K562 (cell line): ENCODE data around the gene NT5DC4. TPM values are rescaled to one million over a fixed set of nuclear protein-coding genes. Genes with fewer than 3 reads are reported as not detected.
A peak's percentile ranks its signal among the peaks of the same experiment; 100 is the strongest.

Experiments
- ATF1 ChIP-seq, 2 experiments: fragments of 450-650 bp in 1 of 2; IDR thresholded peaks; 2 replicates each; pipeline ENCODE4 v1.6.1; 2016; ENCODE audit warnings: missing compliant biosample characterization in 1 of 2, missing genetic modification characterization in 1 of 2
- DIDO1 ChIP-seq: fragments of 450-650 bp; IDR thresholded peaks from 2 replicates; pipeline ENCODE4 v1.6.1; 2016; ENCODE audit warnings: low read depth, missing biosample characterization, missing genetic modification characterization
- GATAD2A ChIP-seq: fragments of 450-650 bp; IDR thresholded peaks from 2 replicates; pipeline ENCODE4 v1.6.1; 2017
- GTF2A2 ChIP-seq: IDR thresholded peaks from 2 replicates; pipeline ENCODE4 v1.6.1; 2016; ENCODE audit warnings: mild to moderate bottlenecking, missing genetic modification characterization, missing compliant biosample characterization
- KLF10 ChIP-seq: fragments of 250-450 bp; sonication (Bioruptor Pico); IDR thresholded peaks from 2 replicates; pipeline ENCODE4 v1.6.1; 2021; ENCODE audit warnings: matching md5 sums
- NR1H2 ChIP-seq: sonication (generic); formaldehyde crosslinking; IDR thresholded peaks from 2 replicates; pipeline ENCODE4 v1.4.0; 2020; ENCODE audit warnings: mild to moderate bottlenecking, missing genetic modification reagents
- NR3C1 ChIP-seq: sonication (generic); formaldehyde crosslinking; IDR thresholded peaks from 2 replicates; pipeline ENCODE4 v1.8.1; 2022; ENCODE audit warnings: missing genetic modification reagents
- PHF8 ChIP-seq: fragments of 200-600 bp; sonication (generic); IDR thresholded peaks from 2 replicates; pipeline ENCODE4 v1.6.1; 2012; ENCODE audit warnings: mixed run types, mild to moderate bottlenecking, inconsistent platforms, low read length, moderate library complexity, borderline replicate concordance
- POU5F1 ChIP-seq: fragments of 150-350 bp; IDR thresholded peaks from 2 replicates; pipeline ENCODE4 v1.6.1; 2014; ENCODE audit warnings: borderline replicate concordance, low read length, low read depth, mild to moderate bottlenecking; ENCODE audit not compliant: partially characterized antibody
- PTBP1 ChIP-seq: fragments of 200-400 bp; formaldehyde crosslinking; IDR thresholded peaks from 2 replicates; pipeline ENCODE4 v1.6.1; 2017; ENCODE audit warnings: low read depth, low read length
- SNAPC5 ChIP-seq: fragments of 250-450 bp; sonication (Bioruptor Pico); IDR thresholded peaks from 2 replicates; pipeline ENCODE4 v1.8.0; 2021; ENCODE audit warnings: moderate library complexity, mild to moderate bottlenecking, inconsistent platforms
- SRSF3 ChIP-seq: fragments of 200-400 bp; formaldehyde crosslinking; IDR thresholded peaks from 2 replicates; pipeline ENCODE4 v1.6.1; 2016; ENCODE audit warnings: mild to moderate bottlenecking, low read length, moderate library complexity; ENCODE audit not compliant: insufficient read depth
- U2AF2 ChIP-seq: fragments of 200-400 bp; formaldehyde crosslinking; optimal IDR thresholded peaks from 2 replicates; pipeline ENCODE3; 2017; ENCODE audit warnings: low read depth, mild to moderate bottlenecking, low read length
- polyA plus RNA-seq, 8 experiments: library from polyadenylated mRNA; depleted of rRNA in 4 of 8; stranded (reverse) in 5 of 8; unstranded in 3 of 8; fragments of >200 nt; fragmentation: Nextera tagmentation in 2 of 8; fragmentation: Illumina TruSeq in 1 of 8; extraction: Ambion mirVana in 2 of 8; extraction: Trizol in 1 of 8; gene quantifications; 2 replicates each; pipeline versions ENCODE4 v1.2.1 to v1.2.3, GENCODE V29; 2011 to 2014; ENCODE audit warnings: inconsistent platforms in 1 of 8, missing spikeins in 1 of 8
- total RNA-seq, 7 experiments: library from RNA; depleted of rRNA in 6 of 7; stranded (reverse); fragments of >200 nt in 6 of 7; fragmentation: Illumina TruSeq in 2 of 7; extraction: Trizol in 2 of 7; gene quantifications; 2 replicates each; pipeline versions ENCODE4 v1.2.1 to v1.2.3, GENCODE V29; 2011 to 2021; ENCODE audit warnings: low replicate concordance in 1 of 7
- TF ChIP-seq, protein P1 (sequence below), 3 experiments: fragments of 200-800 bp in 1 of 3; fragments of 250-450 bp in 1 of 3; fragments of 450-650 bp in 1 of 3; sonication (Bioruptor Pico) in 1 of 3; sonication (Bioruptor generic) in 1 of 3; formaldehyde crosslinking in 1 of 3; IDR thresholded peaks; 2 replicates each; pipeline versions ENCODE4 v1.6.1 to v1.8.0; 2016 to 2022; ENCODE audit warnings: mild to moderate bottlenecking in 2 of 3, missing genetic modification characterization in 2 of 3, missing compliant biosample characterization in 1 of 3, moderate library complexity in 1 of 3
- TF ChIP-seq, protein P2 (sequence below): fragments of 450-650 bp; IDR thresholded peaks from 2 replicates; pipeline ENCODE4 v1.6.1; 2017; ENCODE audit warnings: antibody characterized with exemption, mild to moderate bottlenecking
- TF ChIP-seq, protein P3 (sequence below): fragments of 200-800 bp; sonication (Bioruptor generic); IDR thresholded peaks from 2 replicates; pipeline ENCODE4 v1.6.1; 2017; ENCODE audit warnings: missing genetic modification characterization, missing compliant biosample characterization
- TF ChIP-seq, protein P4 (sequence below): IDR thresholded peaks from 2 replicates; pipeline ENCODE4 v1.6.1; 2011; ENCODE audit not compliant: insufficient read length; ENCODE audit errors: extremely low read depth

NT5DC4 gene
- total and polyA plus RNA-seq, 9 of the 15 experiments (the other 6 are each of a cell fraction or from before 2014, with no cell fraction given) = 0.44 to 6.9 (median 2.5) TPM

DNA sequence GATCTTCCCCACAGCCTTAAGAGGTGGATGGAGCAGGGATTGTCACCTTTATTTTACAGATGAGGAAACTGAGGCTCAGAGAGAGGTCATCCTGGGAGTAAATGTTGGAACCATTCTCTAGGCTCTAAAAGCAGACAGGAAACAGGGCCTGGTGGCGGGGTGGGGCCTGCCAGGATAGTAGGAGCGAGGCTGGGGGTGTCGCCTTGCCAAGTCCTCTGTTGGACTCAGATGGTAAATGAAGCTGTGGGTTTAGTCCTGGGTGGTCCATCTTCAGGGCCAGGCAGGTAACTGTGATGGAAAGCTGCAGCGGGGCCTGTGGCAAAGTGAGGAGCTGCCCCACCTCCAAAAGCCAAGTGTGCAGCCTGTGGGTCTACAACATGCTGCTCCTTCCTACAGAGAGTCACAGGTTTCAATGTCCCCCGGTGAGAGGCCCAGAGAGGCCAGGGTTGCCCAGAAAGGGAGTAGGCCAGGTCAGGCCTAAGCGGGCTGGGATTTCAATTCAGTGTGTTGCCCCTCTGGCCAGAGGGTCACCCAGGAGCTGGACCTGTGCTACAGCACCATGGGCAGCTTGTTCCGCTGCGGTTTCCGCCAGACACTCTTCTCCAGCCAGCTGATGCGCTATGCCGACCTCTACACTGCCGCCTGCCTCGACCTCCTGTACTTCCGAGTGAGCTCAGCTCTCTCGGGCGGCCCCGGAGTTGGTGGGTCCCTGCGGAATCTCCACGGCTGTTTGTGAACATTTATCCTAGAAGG, 6.6 kb downstream of the NT5DC4 start (continued):
- TF ChIP-seq, protein P1, sequence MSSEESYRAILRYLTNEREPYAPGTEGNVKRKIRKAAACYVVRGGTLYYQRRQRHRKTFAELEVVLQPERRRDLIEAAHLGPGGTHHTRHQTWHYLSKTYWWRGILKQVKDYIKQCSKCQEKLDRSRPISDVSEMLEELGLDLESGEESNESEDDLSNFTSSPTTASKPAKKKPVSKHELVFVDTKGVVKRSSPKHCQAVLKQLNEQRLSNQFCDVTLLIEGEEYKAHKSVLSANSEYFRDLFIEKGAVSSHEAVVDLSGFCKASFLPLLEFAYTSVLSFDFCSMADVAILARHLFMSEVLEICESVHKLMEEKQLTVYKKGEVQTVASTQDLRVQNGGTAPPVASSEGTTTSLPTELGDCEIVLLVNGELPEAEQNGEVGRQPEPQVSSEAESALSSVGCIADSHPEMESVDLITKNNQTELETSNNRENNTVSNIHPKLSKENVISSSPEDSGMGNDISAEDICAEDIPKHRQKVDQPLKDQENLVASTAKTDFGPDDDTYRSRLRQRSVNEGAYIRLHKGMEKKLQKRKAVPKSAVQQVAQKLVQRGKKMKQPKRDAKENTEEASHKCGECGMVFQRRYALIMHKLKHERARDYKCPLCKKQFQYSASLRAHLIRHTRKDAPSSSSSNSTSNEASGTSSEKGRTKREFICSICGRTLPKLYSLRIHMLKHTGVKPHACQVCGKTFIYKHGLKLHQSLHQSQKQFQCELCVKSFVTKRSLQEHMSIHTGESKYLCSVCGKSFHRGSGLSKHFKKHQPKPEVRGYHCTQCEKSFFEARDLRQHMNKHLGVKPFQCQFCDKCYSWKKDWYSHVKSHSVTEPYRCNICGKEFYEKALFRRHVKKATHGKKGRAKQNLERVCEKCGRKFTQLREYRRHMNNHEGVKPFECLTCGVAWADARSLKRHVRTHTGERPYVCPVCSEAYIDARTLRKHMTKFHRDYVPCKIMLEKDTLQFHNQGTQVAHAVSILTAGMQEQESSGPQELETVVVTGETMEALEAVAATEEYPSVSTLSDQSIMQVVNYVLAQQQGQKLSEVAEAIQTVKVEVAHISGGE (CRISPR knock-in tag; IDR thresholded peaks at IDR 0.05) = no peak
- TF ChIP-seq, protein P2, sequence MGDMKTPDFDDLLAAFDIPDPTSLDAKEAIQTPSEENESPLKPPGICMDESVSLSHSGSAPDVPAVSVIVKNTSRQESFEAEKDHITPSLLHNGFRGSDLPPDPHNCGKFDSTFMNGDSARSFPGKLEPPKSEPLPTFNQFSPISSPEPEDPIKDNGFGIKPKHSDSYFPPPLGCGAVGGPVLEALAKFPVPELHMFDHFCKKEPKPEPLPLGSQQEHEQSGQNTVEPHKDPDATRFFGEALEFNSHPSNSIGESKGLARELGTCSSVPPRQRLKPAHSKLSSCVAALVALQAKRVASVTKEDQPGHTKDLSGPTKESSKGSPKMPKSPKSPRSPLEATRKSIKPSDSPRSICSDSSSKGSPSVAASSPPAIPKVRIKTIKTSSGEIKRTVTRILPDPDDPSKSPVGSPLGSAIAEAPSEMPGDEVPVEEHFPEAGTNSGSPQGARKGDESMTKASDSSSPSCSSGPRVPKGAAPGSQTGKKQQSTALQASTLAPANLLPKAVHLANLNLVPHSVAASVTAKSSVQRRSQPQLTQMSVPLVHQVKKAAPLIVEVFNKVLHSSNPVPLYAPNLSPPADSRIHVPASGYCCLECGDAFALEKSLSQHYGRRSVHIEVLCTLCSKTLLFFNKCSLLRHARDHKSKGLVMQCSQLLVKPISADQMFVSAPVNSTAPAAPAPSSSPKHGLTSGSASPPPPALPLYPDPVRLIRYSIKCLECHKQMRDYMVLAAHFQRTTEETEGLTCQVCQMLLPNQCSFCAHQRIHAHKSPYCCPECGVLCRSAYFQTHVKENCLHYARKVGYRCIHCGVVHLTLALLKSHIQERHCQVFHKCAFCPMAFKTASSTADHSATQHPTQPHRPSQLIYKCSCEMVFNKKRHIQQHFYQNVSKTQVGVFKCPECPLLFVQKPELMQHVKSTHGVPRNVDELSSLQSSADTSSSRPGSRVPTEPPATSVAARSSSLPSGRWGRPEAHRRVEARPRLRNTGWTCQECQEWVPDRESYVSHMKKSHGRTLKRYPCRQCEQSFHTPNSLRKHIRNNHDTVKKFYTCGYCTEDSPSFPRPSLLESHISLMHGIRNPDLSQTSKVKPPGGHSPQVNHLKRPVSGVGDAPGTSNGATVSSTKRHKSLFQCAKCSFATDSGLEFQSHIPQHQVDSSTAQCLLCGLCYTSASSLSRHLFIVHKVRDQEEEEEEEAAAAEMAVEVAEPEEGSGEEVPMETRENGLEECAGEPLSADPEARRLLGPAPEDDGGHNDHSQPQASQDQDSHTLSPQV = peak; percentile 63; the same call in 1 of the 2 replicates
- TF ChIP-seq SRSF3 = no peak
- no peak for TF ChIP-seq NR1H2
- TF ChIP-seq SNAPC5 (CRISPR knock-in tag) = no peak
- TF ChIP-seq POU5F1 = no peak
- no peak for TF ChIP-seq PHF8
- no peak for TF ChIP-seq DIDO1 (tag)
- no peak for TF ChIP-seq PTBP1
- TF ChIP-seq GTF2A2 (tag) = no peak
- TF ChIP-seq, protein P3, sequence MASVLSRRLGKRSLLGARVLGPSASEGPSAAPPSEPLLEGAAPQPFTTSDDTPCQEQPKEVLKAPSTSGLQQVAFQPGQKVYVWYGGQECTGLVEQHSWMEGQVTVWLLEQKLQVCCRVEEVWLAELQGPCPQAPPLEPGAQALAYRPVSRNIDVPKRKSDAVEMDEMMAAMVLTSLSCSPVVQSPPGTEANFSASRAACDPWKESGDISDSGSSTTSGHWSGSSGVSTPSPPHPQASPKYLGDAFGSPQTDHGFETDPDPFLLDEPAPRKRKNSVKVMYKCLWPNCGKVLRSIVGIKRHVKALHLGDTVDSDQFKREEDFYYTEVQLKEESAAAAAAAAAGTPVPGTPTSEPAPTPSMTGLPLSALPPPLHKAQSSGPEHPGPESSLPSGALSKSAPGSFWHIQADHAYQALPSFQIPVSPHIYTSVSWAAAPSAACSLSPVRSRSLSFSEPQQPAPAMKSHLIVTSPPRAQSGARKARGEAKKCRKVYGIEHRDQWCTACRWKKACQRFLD (CRISPR knock-in tag) = 0 out of 2 replicates have a peak, but pooled peaks have one; percentile 56
- TF ChIP-seq KLF10 (CRISPR knock-in tag) = no peak
- no peak for TF ChIP-seq NR3C1 (CRISPR knock-in tag)
- TF ChIP-seq GATAD2A = no peak
- no peak for TF ChIP-seq ATF1 (CRISPR knock-in tag; IDR thresholded peaks at IDR 0.05)
- TF ChIP-seq ATF1 (tag; IDR thresholded peaks at IDR 0.05) = no peak
- TF ChIP-seq U2AF2 = no peak
- TF ChIP-seq, protein P4, sequence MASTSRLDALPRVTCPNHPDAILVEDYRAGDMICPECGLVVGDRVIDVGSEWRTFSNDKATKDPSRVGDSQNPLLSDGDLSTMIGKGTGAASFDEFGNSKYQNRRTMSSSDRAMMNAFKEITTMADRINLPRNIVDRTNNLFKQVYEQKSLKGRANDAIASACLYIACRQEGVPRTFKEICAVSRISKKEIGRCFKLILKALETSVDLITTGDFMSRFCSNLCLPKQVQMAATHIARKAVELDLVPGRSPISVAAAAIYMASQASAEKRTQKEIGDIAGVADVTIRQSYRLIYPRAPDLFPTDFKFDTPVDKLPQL = no peak
